ENCODE results near the gene NAT14. TPM values are rescaled to one million over a fixed set of nuclear protein-coding genes. Genes with fewer than 3 reads are reported as not detected.

The NAT14 gene
- total RNA-seq, 1 experiment from 2014 or later: 55.3 TPM

GRCh38 chr19:55441319-55441691 is 43.7 kb upstream of the NAT14 start:
- Histone ChIP-seq H3K4me3 (replicated peaks in 1 of 2; ENCODE audit: low read depth in 1 of 2, low read length in 2 of 2) (no peak overlapping the region), H2AFZ (ENCODE audit: low read depth, low read length, poor library complexity, severe bottlenecking) (no peak overlapping the region), H3K9me3 (ENCODE audit: control insufficient read depth in 1 of 2, insufficient read depth in 1 of 2, low read depth in 1 of 2, low read length in 2 of 2) (no peaks in the 10 kb centered on the region), H3K9me2 (ENCODE audit: insufficient read depth) (no peaks in the 10 kb centered on the region), H3K4me1 (ENCODE audit: control insufficient read depth in 1 of 2, insufficient read depth in 2 of 2, low read length in 2 of 2) (peaks cover 0 to 10% of the 10 kb centered on the region in 2 experiments; a peak in 2 of 4 replicates), H3K27me3 (ENCODE audit: insufficient read depth, low read length) (peaks cover 19% of the 10 kb centered on the region; the same call in 1 of the 2 replicates), H3K27ac (ENCODE audit: low read depth, low read length) (no peak overlapping the region), H3K9ac (ENCODE audit: low read length) (no peak overlapping the region), H4K20me1 (ENCODE audit: insufficient read depth) (no peaks in the 10 kb centered on the region), H3K4me2 (ENCODE audit: low read length) (peak overlapping the region; percentile 40; the same call in 1 of the 2 replicates), H3K36me3 (ENCODE audit: control insufficient read depth in 1 of 2, insufficient read depth in 2 of 2, low read length in 2 of 2) (no peaks in the 10 kb centered on the region), H3K79me2 (ENCODE audit: insufficient read depth, low read length) (no peaks in the 10 kb centered on the region)
- no peak for TF ChIP-seq RAD21 (IDR thresholded peaks at IDR 0.05; ENCODE audit: low read depth)
- POLR2A ChIA-PET: no interaction called here
- CTCF ChIA-PET: no interaction called here
- ATAC-seq: no peak
- no TSS peak for BruUV-seq (replicated peaks)
- no peak for DNase-seq (ENCODE audit: low read depth, low spot score)
- RAD21 ChIA-PET (ENCODE audit: low non-redundant PET in 1 of 2, low total read pairs in 2 of 2, uncharacterized antibody in 2 of 2, unreplicated experiment in 2 of 2): no interaction called here
- intact Hi-C loops (cut with micrococcal nuclease): loop anchor here (10.0 kb wide), 1 partner anchor 227 kb away; no protein-coding TSS in a partner anchor

DNA sequence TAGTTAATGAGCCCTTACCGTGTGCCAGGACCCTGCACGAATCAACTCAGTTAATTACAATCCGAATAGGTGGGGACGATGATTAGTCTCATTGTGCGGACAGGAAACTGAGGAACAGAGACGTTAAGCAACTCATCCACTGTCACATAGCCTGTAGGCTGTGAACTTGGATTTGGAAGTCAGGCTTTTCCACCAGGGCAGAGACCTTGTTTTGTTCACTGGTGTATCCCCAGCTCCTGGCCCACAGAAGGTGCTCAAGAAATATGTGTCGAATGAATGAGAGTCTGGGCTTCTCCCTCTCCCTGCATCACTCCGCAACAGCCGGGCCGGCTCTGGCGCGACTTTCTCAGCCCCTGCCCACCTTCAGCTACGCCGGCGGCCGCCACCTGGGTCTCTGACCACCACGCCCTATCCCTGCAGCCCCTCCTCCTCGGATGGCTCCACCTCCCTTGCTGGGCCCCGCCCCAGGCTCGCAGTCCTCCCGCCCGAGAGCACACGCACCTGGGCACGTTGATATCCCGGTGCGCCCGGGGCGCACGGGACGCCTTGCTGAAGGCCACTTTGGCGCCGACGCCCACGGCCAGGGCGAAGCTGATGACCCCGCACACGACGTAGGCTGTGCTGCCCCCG is 43.2 kb upstream of the NAT14 start:
- Histone ChIP-seq H3K4me1 (ENCODE audit: control insufficient read depth in 1 of 2, insufficient read depth in 2 of 2, low read length in 2 of 2) (peaks cover 0 to 10% of the 10 kb centered on the region in 2 experiments; a peak in 2 of 4 replicates), H3K4me2 (ENCODE audit: low read length) (peak overlapping the region; percentile 40), H3K4me3 (replicated peaks in 1 of 2; ENCODE audit: low read depth in 1 of 2, low read length in 2 of 2) (no peak overlapping the region), H2AFZ (ENCODE audit: low read depth, low read length, poor library complexity, severe bottlenecking) (no peak overlapping the region), H3K9me3 (ENCODE audit: control insufficient read depth in 1 of 2, insufficient read depth in 1 of 2, low read depth in 1 of 2, low read length in 2 of 2) (no peaks in the 10 kb centered on the region), H4K20me1 (ENCODE audit: insufficient read depth) (no peaks in the 10 kb centered on the region), H3K79me2 (ENCODE audit: insufficient read depth, low read length) (no peaks in the 10 kb centered on the region), H3K9ac (ENCODE audit: low read length) (no peak overlapping the region), H3K9me2 (ENCODE audit: insufficient read depth) (no peaks in the 10 kb centered on the region), H3K36me3 (ENCODE audit: control insufficient read depth in 1 of 2, insufficient read depth in 2 of 2, low read length in 2 of 2) (no peaks in the 10 kb centered on the region), H3K27me3 (ENCODE audit: insufficient read depth, low read length) (peaks cover 19% of the 10 kb centered on the region; the same call in 1 of the 2 replicates), H3K27ac (ENCODE audit: low read depth, low read length) (no peak overlapping the region)
- ChIA-PET RAD21 (ENCODE audit: low non-redundant PET in 1 of 2, low total read pairs in 2 of 2, uncharacterized antibody in 2 of 2, unreplicated experiment in 2 of 2) (no interaction called here), POLR2A (no interaction called here), CTCF (no interaction called here)
- no TSS peak for BruUV-seq (replicated peaks)
- no peak for TF ChIP-seq EZH2phosphoT487 (IDR thresholded peaks at IDR 0.05; ENCODE audit: borderline replicate concordance)
- peak; percentile 58; the same call in 1 of the 2 replicates for TF ChIP-seq MAX (IDR thresholded peaks at IDR 0.05)
- intact Hi-C loops (cut with micrococcal nuclease): loop anchor here (10.0 kb wide), 1 partner anchor 227 kb away; no protein-coding TSS in a partner anchor
- no peak for DNase-seq (ENCODE audit: low read depth, low spot score)
- peak; percentile 72 for ATAC-seq
